ENCODE results near the gene ANP32E.

GRCh38 chr1:150176593-150176992 lies 59.3 kb downstream of the ANP32E start:
- TF ChIP-seq, protein P1, sequence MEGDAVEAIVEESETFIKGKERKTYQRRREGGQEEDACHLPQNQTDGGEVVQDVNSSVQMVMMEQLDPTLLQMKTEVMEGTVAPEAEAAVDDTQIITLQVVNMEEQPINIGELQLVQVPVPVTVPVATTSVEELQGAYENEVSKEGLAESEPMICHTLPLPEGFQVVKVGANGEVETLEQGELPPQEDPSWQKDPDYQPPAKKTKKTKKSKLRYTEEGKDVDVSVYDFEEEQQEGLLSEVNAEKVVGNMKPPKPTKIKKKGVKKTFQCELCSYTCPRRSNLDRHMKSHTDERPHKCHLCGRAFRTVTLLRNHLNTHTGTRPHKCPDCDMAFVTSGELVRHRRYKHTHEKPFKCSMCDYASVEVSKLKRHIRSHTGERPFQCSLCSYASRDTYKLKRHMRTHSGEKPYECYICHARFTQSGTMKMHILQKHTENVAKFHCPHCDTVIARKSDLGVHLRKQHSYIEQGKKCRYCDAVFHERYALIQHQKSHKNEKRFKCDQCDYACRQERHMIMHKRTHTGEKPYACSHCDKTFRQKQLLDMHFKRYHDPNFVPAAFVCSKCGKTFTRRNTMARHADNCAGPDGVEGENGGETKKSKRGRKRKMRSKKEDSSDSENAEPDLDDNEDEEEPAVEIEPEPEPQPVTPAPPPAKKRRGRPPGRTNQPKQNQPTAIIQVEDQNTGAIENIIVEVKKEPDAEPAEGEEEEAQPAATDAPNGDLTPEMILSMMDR (IDR thresholded peaks at IDR 0.05), result no peak
- TF ChIP-seq POLR2A (IDR thresholded peaks at IDR 0.05), result no peak
